HG02973 (cell line): ENCODE data around the gene ZNF79.

Experiments used
- ATAC-seq: cut with Tn5 transposase; IDR thresholded peaks from one replicate; pipeline ENCODE4 v1.9.1; 2021; ENCODE audit warnings: moderate library complexity; ENCODE audit not compliant: unreplicated experiment

Gene ZNF79

GRCh38 chr9:127397646-127398274 is 26.4 kb upstream of the ZNF79 start:
- no peak for ATAC-seq

GRCh38 chr9:127398275-127398647 is 25.9 kb upstream of the ZNF79 start:
- no peak for ATAC-seq

- no peak for ATAC-seq
Observed at GRCh38 chr9:127398715-127399400, 25.3 kb upstream of the ZNF79 start.

GRCh38 chr9:127399736-127400269 is 24.4 kb upstream of the ZNF79 start:
- no peak for ATAC-seq

GRCh38 chr9:127402401-127403090 is 21.6 kb upstream of the ZNF79 start:
- ATAC-seq, result no peak

- no peak for ATAC-seq
Observed at GRCh38 chr9:127403507-127404192, 20.5 kb upstream of the ZNF79 start.

- no peak for ATAC-seq
Observed at GRCh38 chr9:127404631-127405030, 19.6 kb upstream of the ZNF79 start.

- no peak for ATAC-seq
Observed at GRCh38 chr9:127405344-127406125, 18.6 kb upstream of the ZNF79 start.

- ATAC-seq, result no peak
Observed at GRCh38 chr9:127406799-127407491, 17.2 kb upstream of the ZNF79 start.

GRCh38 chr9:127407492-127407843 is 16.7 kb upstream of the ZNF79 start:
- no peak for ATAC-seq

- no peak for ATAC-seq
Observed at GRCh38 chr9:127411122-127411521, 13.1 kb upstream of the ZNF79 start.

- ATAC-seq, result no peak
Observed at GRCh38 chr9:127415141-127415540, 9.0 kb upstream of the ZNF79 start.

GRCh38 chr9:127415657-127416056 is 8.5 kb upstream of the ZNF79 start:
- ATAC-seq, result no peak

GRCh38 chr9:127417131-127418036 is 6.8 kb upstream of the ZNF79 start:
- ATAC-seq, result no peak

GRCh38 chr9:127418037-127418471 is 6.1 kb upstream of the ZNF79 start:
- ATAC-seq, result no peak

GRCh38 chr9:127419348-127419747 is 4.8 kb upstream of the ZNF79 start:
- no peak for ATAC-seq

- no peak for ATAC-seq
Observed at GRCh38 chr9:127421057-127421456, 3.1 kb upstream of the ZNF79 start.

GRCh38 chr9:127422133-127422782 is 1.9 kb upstream of the ZNF79 start:
- no peak for ATAC-seq

- no peak for ATAC-seq
Observed at GRCh38 chr9:127422787-127423186, 1.4 kb upstream of the ZNF79 start.
